Esophagus muscularis mucosa (tissue), 3 donors: ENCODE data around the gene ENKD1.

Experiments used
- CTCF ChIP-seq, 3 experiments: fragments of 200-600 bp in 2 of 3; fragments of 450-650 bp in 1 of 3; sonication (generic) in 2 of 3; IDR thresholded peaks; one replicate each; pipeline ENCODE4 v1.5.1; 2017 to 2019; ENCODE audit warnings: antibody characterized with exemption in 3 of 3, mild to moderate bottlenecking in 2 of 3, moderate library complexity in 1 of 3
- POLR2A ChIP-seq: fragments of 450-650 bp; IDR thresholded peaks from one replicate; pipeline ENCODE4 v1.6.1; 2017; ENCODE audit warnings: antibody characterized with exemption, moderate library complexity, mild to moderate bottlenecking, low read depth

GRCh38 chr16:67648764-67649407 is 17.7 kb downstream of the ENKD1 start:
- TF ChIP-seq CTCF (IDR thresholded peaks at IDR 0.05) (no peak), POLR2A (no peak)
